Ecto neural progenitor cell (in vitro differentiated cells): ENCODE results near the gene AIG1.
A peak's percentile ranks its signal among the peaks of the same experiment; 100 is the strongest.
"Not testable (repeated sequence)": the region's sequence is repeated elsewhere in the genome, so short reads cannot be mapped to it uniquely, and the experiment has no call there.

Source experiments
- DNase-seq: peaks from one replicate; pipeline ENCODE4 v3.0.0-alpha.2; 2018; ENCODE audit warnings: low spot score

Gene AIG1

GRCh38 chr6:143166247-143166695, 105.6 kb downstream of the AIG1 start:
- DNase-seq: no peak

- no peak for DNase-seq
Observed at GRCh38 chr6:143167224-143167623, 106.5 kb downstream of the AIG1 start.

- not testable (repeated sequence) for DNase-seq
Observed at GRCh38 chr6:143168396-143168816, 107.7 kb downstream of the AIG1 start.

GRCh38 chr6:143169440-143169839, 108.8 kb downstream of the AIG1 start:
- DNase-seq: no peak

GRCh38 chr6:143174516-143174915, 113.8 kb downstream of the AIG1 start:
- no peak for DNase-seq

GRCh38 chr6:143174951-143175350, 114.3 kb downstream of the AIG1 start:
- DNase-seq: no peak

GRCh38 chr6:143176090-143177021, 115.7 kb downstream of the AIG1 start:
- DNase-seq: peak; percentile 49

- DNase-seq: no peak
Observed at GRCh38 chr6:143177706-143178105, 117.0 kb downstream of the AIG1 start.

GRCh38 chr6:143179096-143179495, 118.4 kb downstream of the AIG1 start:
- DNase-seq: no peak

- no peak for DNase-seq
Observed at GRCh38 chr6:143179901-143180612, 119.4 kb downstream of the AIG1 start.

- DNase-seq: no peak
Observed at GRCh38 chr6:143180826-143181225, 120.1 kb downstream of the AIG1 start.

GRCh38 chr6:143183666-143184065, 123.0 kb downstream of the AIG1 start:
- DNase-seq: no peak

GRCh38 chr6:143185288-143185687, 124.6 kb downstream of the AIG1 start:
- DNase-seq: no peak

- DNase-seq: no peak
Observed at GRCh38 chr6:143187238-143187923, 126.7 kb downstream of the AIG1 start.

- no peak for DNase-seq
Observed at GRCh38 chr6:143188292-143188691, 127.6 kb downstream of the AIG1 start.

- no peak for DNase-seq
Observed at GRCh38 chr6:143191361-143191760, 130.7 kb downstream of the AIG1 start.

- no peak for DNase-seq
Observed at GRCh38 chr6:143192766-143193165, 132.1 kb downstream of the AIG1 start.

- DNase-seq: no peak
Observed at GRCh38 chr6:143193571-143194094, 132.9 kb downstream of the AIG1 start.

GRCh38 chr6:143194095-143194589, 133.5 kb downstream of the AIG1 start:
- DNase-seq: no peak

GRCh38 chr6:143195349-143195845, 134.7 kb downstream of the AIG1 start:
- DNase-seq: no peak

GRCh38 chr6:143196525-143197225, 136.0 kb downstream of the AIG1 start:
- no peak for DNase-seq
